ENCODE results near the gene KCNMA1.

The KCNMA1 gene

GRCh38 chr10:77299320-77299719, 338.3 kb downstream of the KCNMA1 start:
- DNase-seq (ENCODE audit: low read depth): no peak
- TF ChIP-seq, protein P1, sequence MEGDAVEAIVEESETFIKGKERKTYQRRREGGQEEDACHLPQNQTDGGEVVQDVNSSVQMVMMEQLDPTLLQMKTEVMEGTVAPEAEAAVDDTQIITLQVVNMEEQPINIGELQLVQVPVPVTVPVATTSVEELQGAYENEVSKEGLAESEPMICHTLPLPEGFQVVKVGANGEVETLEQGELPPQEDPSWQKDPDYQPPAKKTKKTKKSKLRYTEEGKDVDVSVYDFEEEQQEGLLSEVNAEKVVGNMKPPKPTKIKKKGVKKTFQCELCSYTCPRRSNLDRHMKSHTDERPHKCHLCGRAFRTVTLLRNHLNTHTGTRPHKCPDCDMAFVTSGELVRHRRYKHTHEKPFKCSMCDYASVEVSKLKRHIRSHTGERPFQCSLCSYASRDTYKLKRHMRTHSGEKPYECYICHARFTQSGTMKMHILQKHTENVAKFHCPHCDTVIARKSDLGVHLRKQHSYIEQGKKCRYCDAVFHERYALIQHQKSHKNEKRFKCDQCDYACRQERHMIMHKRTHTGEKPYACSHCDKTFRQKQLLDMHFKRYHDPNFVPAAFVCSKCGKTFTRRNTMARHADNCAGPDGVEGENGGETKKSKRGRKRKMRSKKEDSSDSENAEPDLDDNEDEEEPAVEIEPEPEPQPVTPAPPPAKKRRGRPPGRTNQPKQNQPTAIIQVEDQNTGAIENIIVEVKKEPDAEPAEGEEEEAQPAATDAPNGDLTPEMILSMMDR (conservative IDR thresholded peaks at IDR 0.05; ENCODE audit: low read depth, low read length): no peak
- H3K4me3 ChIP-seq (ENCODE audit: low read length): no peak overlapping the region

GRCh38 chr10:77297393-77297739, 340.2 kb downstream of the KCNMA1 start:
- peak; percentile 52 for DNase-seq (ENCODE audit: low read depth)
- no peak overlapping the region for H3K4me3 ChIP-seq (ENCODE audit: low read length)
- TF ChIP-seq, protein P1 (conservative IDR thresholded peaks at IDR 0.05; ENCODE audit: low read depth, low read length): no peak

DNA sequence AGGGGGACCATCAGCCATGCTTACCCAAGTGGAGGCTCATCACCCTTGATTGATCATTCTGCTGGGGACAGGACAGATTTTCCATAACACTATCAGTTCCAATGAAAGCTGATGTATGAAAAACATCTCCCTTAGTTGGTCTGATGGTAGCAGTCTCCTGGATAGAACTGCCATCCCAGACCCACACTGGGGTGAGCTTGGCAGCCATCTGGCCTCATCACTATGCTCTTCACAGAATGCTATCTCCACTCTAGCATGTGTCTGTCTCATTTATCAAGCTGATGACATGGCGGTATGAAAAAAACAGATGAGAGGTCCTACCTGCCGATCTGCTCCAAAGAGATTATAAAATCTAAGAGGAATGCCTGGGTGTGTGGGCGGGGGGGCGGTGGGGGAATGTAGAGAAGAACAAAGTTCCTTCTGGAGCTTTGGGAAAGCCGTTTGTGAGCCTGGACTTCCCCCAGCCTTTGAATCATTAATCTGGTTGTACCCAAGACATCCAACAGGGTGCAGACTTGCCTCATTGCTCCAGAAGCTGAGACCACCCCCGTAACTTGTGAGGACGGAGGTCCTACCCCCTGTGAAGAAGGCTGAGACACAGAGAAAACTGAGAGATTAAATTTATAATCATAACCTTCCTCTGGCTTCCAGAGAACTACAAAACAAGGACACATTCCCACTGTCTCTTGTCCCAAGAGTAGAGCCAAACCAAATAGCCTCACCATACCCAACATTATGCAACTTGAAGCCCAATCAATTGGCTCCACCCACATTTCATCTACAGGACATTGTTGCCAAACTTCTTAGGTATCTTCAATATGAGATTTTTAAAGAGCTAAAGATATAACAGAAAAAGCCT, 340.8 kb downstream of the KCNMA1 start:
- TF ChIP-seq, protein P1 (conservative IDR thresholded peaks at IDR 0.05; ENCODE audit: low read depth, low read length): no peak
- DNase-seq (ENCODE audit: low read depth): no peak
- no peak overlapping the region for H3K4me3 ChIP-seq (ENCODE audit: low read length)

GRCh38 chr10:77293773-77294172, 343.8 kb downstream of the KCNMA1 start:
- H3K4me3 ChIP-seq (ENCODE audit: low read length): no peak overlapping the region
- DNase-seq (ENCODE audit: low read depth): no peak
- TF ChIP-seq, protein P1 (conservative IDR thresholded peaks at IDR 0.05; ENCODE audit: low read depth, low read length): no peak

- no peak for DNase-seq (ENCODE audit: low read depth)
- no peak overlapping the region for H3K4me3 ChIP-seq (ENCODE audit: low read length)
- TF ChIP-seq, protein P1 (conservative IDR thresholded peaks at IDR 0.05; ENCODE audit: low read depth, low read length): no peak
Observed at GRCh38 chr10:77293347-77293746, 344.3 kb downstream of the KCNMA1 start.

- H3K4me3 ChIP-seq (ENCODE audit: low read length): no peak overlapping the region
- TF ChIP-seq, protein P1 (conservative IDR thresholded peaks at IDR 0.05; ENCODE audit: low read depth, low read length): no peak
- no peak for DNase-seq (ENCODE audit: low read depth)
Observed at GRCh38 chr10:77291596-77292505, 345.8 kb downstream of the KCNMA1 start.

All from retinal pigment epithelial cell (primary cell).